ENCODE results near the gene PHKB.

DNA sequence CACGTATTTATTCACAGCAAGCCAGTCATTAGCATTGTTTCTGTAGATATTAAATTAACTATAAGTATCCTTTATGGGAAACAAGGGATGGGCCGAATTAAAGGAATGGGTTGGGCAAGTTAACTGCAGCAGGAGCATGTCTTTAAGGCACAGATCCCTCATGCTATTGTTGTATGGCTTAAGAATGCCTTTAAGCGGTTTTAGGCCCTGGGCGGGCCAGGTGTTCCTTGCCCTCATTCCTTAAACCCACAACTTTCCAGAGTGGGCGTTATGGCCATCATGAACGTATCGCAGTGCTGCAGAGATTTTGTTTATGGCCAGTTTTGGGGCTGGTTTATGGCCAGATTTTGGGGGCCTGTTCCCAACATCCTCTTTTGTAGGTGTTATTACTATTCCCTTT lies 9.1 kb downstream of the PHKB start:
- TF ChIP-seq EZH2 (IDR thresholded peaks at IDR 0.05; ENCODE audit: insufficient read depth, poor library complexity, severe bottlenecking): no peak
- no peak for TF ChIP-seq EZH2phosphoT487 (IDR thresholded peaks at IDR 0.05; ENCODE audit: insufficient read depth, low read depth)

Data from GM23248 (cell line).